ENCODE measurements around the gene TMTC2. TPM values are rescaled to one million over a fixed set of nuclear protein-coding genes. Genes with fewer than 3 reads are reported as not detected.

Gene TMTC2
- total RNA-seq = 6.2 and 8.8 TPM in 2 replicates

- DNase-seq (ENCODE audit: extremely low read depth, low read depth, low spot score) = peak; percentile 23
These were observed at the start of gene TMTC2 for GRCh38 chr12:82686168-82687020. TSS of gene TMTC2 (plus strand) at chr12:82686906.

GRCh38 chr12:82638324-82638723 lies 48.4 kb upstream of the TMTC2 start:
- DNase-seq (ENCODE audit: extremely low read depth, low read depth, low spot score) = no peak

- DNase-seq (ENCODE audit: extremely low read depth, low read depth, low spot score) = no peak
These were observed 41.8 kb upstream of the TMTC2 start for GRCh38 chr12:82644896-82645295.

GRCh38 chr12:82645414-82645813 lies 41.3 kb upstream of the TMTC2 start:
- DNase-seq (ENCODE audit: extremely low read depth, low read depth, low spot score) = no peak

GRCh38 chr12:82647853-82648252 lies 38.9 kb upstream of the TMTC2 start:
- DNase-seq (ENCODE audit: extremely low read depth, low read depth, low spot score) = no peak

GRCh38 chr12:82648259-82648909 lies 38.3 kb upstream of the TMTC2 start:
- DNase-seq (ENCODE audit: extremely low read depth, low read depth, low spot score) = no peak

GRCh38 chr12:82650627-82651337 lies 35.9 kb upstream of the TMTC2 start:
- DNase-seq (ENCODE audit: extremely low read depth, low read depth, low spot score) = no peak

- no peak for DNase-seq (ENCODE audit: extremely low read depth, low read depth, low spot score)
These were observed 35.2 kb upstream of the TMTC2 start for GRCh38 chr12:82651489-82651888.

- DNase-seq (ENCODE audit: extremely low read depth, low read depth, low spot score) = no peak
These were observed 34.6 kb upstream of the TMTC2 start for GRCh38 chr12:82652071-82652470.

- DNase-seq (ENCODE audit: extremely low read depth, low read depth, low spot score) = no peak
These were observed 31.0 kb upstream of the TMTC2 start for GRCh38 chr12:82655751-82656150.

GRCh38 chr12:82659343-82660207 lies 27.1 kb upstream of the TMTC2 start:
- no peak for DNase-seq (ENCODE audit: extremely low read depth, low read depth, low spot score)

- no peak for DNase-seq (ENCODE audit: extremely low read depth, low read depth, low spot score)
These were observed 26.0 kb upstream of the TMTC2 start for GRCh38 chr12:82660541-82661325.

- DNase-seq (ENCODE audit: extremely low read depth, low read depth, low spot score) = no peak
These were observed 22.8 kb upstream of the TMTC2 start for GRCh38 chr12:82663893-82664292.

- no peak for DNase-seq (ENCODE audit: extremely low read depth, low read depth, low spot score)
These were observed 21.4 kb upstream of the TMTC2 start for GRCh38 chr12:82665142-82665923.

- no peak for DNase-seq (ENCODE audit: extremely low read depth, low read depth, low spot score)
These were observed 19.9 kb upstream of the TMTC2 start for GRCh38 chr12:82666830-82667229.

GRCh38 chr12:82671673-82672195 lies 15.0 kb upstream of the TMTC2 start:
- no peak for DNase-seq (ENCODE audit: extremely low read depth, low read depth, low spot score)

- DNase-seq (ENCODE audit: extremely low read depth, low read depth, low spot score) = no peak
These were observed 13.8 kb upstream of the TMTC2 start for GRCh38 chr12:82672811-82673495.

- DNase-seq (ENCODE audit: extremely low read depth, low read depth, low spot score) = no peak
These were observed 13.0 kb upstream of the TMTC2 start for GRCh38 chr12:82673698-82674097.
